Measurements from ENCODE around the gene ANKRD6.
"Not testable (repeated sequence)": the region's sequence is repeated elsewhere in the genome, so short reads cannot be mapped to it uniquely, and the experiment has no call there.

Gene ANKRD6

DNA sequence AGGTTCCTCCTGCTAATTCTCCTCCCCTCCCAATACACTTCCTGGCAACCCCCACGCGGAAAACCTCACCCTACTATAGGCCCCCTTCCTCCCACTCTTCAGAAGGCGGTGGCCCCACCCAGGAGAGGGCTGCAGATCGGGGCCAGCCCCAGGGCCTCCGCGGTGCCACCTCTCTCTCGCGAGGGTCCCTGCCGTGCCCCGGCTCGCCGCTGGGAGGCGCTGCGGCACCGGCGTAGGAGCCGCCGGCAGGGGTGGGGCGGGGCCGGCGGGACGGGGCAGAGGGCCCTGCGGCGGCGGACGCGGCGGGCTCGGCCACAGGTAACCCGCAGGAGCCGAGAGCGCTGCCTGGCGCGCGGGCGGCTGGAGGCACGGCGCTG, at the start of gene ANKRD6:
Gene ANKRD6 (plus strand): TSS at position 278 of the 377 bp plus-strand sequence. CDS start 133,825 bp downstream, outside the sequence.
- peak; percentile 53 for DNase-seq (ENCODE audit: low spot score)

DNA sequence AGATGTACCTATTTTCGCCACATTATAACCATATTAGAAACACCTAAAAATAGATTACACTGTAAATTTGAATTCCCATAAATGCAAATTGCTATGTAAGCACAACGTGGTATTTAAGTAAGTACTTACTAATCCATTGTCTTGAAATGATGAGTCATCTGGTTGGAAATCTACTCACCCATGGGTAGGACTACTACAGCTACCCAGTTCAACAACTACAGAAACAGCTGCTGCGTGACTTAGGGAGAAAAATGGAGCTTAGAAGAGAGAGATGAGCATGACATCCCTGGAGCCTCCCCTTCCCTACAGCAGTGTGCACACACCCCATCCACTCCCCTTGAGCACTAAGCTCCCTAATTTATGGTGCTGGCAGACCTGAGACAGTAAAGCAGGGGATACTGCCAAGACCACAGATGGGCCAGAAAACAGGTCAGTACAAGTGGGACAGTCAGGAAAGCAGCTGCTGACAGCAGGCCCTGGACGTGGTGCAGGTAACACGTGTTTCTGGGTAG, 47.7 kb upstream of the ANKRD6 start:
- peak; percentile 98 for DNase-seq (ENCODE audit: low spot score)

DNA sequence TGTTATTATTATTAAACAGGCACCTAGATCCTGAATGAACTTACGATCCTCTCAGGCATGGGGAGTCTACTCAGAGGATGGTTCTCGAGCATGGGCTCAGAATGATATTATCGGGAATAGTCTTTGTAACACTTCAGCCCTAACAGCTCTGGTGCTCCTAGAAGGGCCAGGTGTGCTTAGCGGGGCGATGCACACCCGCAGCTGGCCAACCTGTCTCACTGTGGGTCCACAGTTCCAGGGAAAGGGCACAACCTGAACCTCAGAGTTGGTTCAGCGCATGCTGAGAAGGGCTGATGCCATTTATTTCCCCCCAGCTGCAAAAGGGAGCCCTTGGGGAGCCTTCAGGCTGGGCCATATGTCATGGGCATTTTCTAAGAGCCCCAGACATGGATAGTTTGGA, 47.1 kb upstream of the ANKRD6 start:
- no peak for DNase-seq (ENCODE audit: low spot score)

DNA sequence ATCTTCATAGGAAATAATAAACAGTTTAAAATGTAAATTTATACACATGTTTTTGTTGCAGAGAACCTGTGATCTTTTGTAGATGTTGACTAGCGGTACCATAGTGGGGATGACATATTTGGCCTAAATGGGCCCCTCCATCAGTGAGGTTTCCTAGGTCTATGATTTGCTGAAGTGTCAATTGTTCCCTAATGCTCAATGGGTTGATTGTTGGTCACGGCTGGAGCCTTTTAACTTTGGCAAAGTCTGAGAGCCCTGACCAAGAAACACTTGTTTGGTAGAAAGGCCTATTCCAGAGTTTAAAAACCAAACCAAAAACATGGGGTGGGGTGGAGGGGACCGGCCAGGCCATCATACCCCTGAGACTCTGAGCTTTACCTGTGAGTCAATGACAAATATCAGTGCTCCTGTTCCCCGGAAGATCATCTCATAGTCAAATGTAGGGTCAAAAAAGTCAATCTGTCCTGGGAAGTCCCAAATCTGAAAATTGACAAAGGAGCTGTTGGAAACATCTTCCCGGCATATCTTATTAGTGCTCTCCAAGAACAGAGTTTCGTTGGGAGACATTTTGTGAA, 45.9 kb upstream of the ANKRD6 start:
- DNase-seq (ENCODE audit: low spot score) = no peak

DNA sequence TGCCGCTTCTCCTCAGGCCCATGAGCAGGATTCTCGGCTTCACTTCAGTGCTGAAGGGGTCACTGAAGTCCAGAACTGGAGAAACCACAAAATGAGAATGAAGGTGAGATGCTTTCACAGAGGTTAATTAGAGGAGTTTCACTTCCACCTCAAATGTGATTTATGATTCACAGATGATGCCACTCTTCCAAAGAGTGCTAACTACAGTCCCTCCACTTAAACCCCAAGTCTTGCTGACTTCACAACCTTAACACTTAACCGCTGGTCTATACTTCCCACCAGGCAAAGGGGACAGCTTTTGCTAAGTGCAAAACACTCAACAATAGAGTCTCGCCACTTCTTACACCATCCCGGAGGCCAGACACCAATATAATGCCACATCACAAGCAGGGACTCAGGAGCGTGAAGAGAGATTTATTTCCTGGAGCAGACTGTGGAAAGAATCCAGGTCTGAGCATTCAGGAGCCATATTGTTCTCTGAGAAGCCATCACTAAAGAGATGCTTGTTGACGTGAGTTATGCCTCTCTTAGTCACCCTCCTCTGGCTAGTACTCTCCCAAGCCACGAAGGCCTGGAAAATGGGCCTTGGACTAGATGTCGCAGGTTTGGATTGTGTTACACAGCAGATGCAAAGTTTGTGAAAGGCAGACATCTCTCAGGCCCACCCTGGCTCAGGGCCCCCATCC, 45.3 kb upstream of the ANKRD6 start:
- DNase-seq (ENCODE audit: low spot score) = no peak

DNA sequence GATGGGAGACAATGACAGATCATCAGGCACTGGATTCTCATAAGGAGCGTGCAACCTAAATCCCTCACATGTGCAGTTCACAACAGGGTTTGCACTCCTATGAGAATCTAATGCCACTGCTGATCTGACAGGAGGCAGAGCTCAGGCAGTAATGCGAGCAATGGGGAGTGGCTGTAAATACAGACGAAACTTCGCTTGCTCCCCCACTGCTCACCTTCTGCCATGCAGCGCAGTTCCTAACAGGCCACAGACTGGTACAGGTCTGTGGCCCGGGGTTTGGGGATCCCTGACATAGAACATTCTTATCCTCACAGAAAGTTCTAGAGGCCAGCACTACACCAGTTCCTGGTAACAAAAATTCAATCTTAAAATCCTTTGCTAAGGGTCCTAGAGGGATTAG, 44.1 kb upstream of the ANKRD6 start:
- peak; percentile 64 for DNase-seq (ENCODE audit: low spot score)

DNA sequence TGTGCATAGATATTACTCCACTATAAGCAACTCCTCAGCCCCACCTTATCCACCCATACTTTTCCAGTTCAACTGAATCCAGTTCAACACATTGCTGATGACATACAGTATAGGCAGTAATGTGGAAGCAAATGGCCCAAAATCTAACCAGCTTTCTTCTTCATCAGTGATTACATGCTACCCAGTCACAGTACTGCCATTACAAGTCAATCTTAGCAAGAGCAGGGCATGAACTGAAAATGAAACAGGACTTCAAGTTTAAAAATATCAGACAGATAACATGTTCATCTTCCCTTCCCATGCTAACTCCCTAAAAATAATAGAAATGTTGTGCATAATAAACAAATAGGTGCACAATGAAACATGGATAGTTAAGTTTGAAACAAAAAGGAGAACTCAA, 40.1 kb upstream of the ANKRD6 start:
- DNase-seq (ENCODE audit: low spot score) = no peak

DNA sequence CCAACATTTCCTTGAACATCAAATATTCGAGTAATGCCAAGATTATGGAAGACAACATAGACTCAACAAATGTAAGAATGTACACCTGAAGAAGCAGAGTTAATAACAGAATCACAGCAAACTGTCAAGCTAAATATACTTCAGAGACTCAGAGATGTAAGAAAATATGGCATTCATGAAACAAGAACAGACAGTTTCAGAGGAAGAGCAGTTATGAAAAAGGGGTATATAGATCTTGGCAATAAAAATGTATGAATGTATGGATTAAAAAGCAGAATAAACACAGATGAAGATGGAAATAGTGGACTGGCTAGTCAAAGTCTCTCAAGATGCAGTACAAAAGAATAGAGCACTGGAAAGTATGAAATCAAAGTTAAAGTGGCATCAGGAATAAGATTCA, 39.3 kb upstream of the ANKRD6 start:
- no peak for DNase-seq (ENCODE audit: low spot score)

DNA sequence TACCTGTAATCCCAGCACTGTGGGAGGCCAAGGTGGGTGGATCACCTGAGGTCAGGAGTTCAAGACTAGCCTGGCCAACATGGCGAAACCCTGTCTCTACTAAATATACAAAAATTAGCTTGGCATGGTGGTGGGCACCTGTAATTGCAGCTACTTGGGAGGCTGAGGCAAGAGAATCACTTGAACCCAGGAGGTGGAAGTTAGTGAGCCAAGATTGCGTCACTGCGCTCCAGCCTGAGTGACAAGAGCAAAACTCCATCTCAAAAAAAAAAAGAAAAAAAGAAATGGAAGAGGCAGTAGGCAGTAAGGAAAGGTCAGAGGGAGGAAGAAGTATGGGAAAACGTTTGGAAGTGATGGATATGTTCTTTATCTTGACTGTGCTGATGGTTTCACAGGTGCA, 35.1 kb upstream of the ANKRD6 start:
- not testable (repeated sequence) for DNase-seq (ENCODE audit: low spot score)

DNA sequence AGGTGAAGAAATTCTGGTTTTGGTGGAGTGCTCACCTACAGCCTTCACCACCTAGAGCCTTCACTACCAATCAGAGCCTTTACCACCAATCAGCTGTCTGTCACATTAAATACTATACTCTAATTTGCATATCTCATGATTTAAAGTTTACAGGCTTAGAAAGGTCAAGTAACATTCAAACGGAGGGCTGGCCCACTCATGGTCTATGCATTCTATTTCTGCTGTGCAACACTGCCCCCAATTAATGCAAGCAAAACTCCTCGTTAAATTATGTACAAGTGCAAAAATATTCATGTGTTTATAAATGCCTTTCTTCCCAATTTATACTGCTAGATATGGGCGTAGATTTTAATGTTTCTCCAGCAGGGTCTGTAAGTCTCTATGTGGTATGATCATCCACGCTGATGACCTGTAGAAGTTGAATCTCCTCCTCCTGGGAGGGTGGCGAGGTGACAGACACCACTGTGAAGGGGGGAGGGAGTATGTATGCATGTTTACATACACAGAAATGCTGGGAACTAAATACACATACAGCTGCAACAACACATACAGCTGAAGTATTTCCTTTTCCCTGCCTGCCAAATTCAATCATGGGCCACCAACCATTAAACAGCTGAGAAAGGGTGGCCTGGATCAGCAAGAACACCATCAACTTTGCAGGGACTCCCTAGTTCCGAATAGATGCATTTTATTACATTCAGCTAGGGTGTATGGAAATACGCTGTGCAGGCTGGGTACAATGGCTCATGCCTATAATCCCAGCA, 34.0 kb upstream of the ANKRD6 start:
- DNase-seq (ENCODE audit: low spot score) = no peak

DNA sequence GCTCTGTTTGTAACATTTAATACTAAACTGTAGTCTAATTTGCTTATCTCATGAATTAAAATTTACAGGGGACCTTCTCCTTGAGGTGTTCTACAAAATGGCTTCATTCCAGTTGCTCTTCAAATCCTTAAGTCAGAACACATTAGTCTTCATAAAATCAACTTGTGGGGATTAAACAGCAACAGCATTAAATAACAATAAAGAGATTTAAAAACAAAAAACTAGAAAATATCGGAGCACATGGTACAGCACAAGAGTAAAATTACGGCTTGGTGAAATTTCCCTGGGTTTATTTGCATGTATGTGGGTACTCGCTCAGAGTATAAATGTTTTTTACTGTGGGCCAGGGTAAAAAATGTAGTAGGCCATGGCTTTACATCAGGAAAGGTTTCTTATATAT, 32.9 kb upstream of the ANKRD6 start:
- no peak for DNase-seq (ENCODE audit: low spot score)

DNA sequence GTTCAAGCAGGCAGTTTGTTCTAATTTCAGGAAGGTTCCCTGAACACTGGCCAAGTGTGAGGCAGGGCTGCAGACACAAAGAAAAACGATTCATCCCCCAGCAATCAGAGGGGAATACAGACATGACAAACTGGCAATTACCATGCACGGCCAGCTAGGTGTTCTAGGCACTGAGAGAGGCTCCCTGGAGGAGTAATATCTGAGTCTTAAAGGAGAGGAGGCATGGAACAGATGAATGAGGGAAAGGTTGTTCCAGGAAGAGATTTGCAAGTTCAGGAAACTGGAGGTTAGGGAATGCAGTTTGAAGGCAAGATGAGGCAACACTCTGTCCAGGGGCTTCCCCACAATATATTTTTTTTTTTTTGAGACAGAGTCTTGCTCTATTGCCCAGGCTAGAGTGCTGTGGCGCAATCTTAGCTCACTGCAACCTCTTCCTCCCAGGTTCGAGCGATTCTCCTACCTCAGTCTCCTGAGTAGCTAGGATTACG, 32.0 kb upstream of the ANKRD6 start:
- peak; percentile 58 for DNase-seq (ENCODE audit: low spot score)

DNA sequence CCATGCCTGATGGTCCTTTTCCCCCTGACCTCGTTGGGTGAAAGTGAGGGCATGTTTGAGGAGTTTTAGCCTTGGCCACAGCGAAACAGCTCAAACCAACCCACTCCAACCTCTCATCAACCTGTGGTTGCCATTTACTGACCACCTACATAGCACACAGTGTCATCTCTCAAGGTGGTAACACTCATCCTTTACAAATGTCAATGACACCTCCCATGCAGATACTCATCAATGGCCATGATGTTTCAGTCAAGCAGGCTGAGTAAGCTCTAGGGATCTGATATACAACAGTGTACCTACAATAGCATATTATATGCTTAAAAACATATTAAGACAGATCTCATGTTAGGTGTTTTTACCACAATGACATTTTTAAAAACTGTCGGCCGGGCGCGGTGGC, 30.2 kb upstream of the ANKRD6 start:
- DNase-seq (ENCODE audit: low spot score) = no peak

DNA sequence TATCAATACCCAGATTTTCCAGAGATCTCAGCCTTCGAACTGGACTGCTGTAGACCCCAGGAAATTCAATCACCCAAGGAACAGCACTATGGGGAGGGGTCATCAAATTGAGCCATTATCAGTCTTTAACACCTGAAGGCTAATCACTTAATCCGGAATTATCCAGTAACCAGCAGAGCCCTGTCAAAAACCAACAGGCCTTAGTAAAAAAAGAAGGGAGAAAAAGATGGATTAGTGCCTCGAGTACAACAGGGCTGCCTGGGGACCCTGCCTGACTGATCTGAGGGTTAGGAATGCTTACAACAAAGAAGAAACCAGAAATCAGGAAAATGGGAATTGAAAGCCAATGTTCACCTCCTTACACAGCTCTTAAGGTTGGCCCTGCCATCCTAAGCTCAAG, 28.4 kb upstream of the ANKRD6 start:
- DNase-seq (ENCODE audit: low spot score) = no peak

DNA sequence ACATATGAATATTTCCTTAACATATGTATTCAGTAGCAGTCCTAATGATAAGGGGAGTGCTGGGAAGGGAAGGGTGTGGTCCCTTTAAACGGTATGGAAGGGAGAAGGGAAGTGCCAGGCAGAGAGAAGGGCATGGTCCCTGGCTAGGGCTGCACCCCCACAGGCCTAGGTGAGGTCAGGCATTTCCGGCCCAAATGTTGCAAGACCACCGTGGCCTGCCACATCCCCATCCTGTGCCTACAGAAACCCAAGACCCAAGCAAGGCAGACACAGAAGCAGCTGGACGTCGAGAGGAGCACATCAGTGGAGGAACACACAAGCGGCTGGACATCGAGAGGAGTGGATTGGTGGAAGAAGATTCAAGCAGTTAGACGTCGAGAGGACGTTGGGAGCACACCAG, 26.8 kb upstream of the ANKRD6 start:
- no peak for DNase-seq (ENCODE audit: low spot score)

DNA sequence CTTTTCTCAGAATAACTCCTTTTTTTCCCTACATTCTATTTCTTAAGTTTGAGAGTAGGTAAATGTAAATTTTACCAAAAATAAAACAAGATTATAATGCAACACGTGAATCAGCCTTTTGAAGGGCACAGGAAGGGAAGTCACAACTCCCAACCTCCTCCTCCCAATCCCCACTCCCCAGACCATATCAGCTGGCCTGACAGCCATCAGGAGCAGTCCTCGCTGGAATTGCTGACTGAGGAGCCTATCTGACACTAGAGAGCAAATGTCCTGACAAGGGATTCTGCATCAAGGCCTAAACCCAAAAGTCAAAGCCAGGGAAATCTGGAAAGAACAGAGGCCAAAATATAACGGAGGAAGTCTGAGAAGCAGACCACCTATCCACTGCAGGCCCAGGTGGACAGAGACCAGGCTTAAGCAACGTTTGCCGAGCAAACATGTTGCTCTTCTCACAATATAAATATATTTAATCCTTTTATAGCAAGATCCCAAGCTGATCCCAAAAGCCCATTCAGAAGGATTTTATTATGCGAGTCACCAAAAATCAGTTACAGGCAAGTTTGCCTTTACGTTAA, 23.4 kb upstream of the ANKRD6 start:
- DNase-seq (ENCODE audit: low spot score) = peak; percentile 40

DNA sequence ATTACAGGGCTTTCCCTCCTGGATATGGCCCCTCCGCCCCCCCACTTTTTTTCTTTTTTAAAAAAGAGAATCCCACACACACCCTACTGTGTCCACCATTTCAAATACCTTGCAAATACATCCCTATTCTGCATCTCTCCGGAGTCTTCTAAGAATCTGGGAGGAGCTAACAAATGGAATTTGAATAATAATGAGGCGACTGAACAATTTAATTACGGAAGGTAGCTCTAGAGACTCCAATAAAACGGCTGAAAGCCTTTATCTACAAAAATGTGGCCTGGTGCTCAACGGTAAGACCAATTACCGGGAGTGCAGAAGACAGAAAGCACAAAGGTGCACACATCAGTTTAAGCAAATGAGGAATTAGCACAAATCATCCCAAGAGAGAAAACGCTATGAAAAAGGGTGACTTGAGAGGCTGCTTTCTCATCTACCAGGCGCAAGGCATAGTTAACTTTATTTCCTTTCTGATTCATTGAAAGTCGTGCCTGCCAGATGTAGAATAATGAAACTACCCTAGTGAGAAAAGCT, 22.7 kb upstream of the ANKRD6 start:
- DNase-seq (ENCODE audit: low spot score) = no peak

DNA sequence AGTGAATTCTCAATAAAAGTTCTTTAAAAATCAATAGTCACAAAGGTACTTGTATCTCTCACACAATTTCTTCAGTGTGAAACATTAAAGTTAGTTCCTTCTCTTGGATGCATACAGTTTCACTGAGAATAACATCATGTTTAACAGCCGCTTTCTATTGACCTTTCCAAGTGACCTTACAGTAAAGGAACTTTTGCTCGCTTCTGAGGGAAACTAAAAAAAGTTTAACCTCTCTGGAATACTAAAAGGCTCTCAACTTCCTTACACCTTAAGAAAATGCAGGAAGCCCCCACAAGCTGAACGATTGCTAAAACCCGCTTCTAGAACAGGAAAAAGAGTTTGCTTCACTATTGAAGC, 22.2 kb upstream of the ANKRD6 start:
- DNase-seq (ENCODE audit: low spot score) = no peak

DNA sequence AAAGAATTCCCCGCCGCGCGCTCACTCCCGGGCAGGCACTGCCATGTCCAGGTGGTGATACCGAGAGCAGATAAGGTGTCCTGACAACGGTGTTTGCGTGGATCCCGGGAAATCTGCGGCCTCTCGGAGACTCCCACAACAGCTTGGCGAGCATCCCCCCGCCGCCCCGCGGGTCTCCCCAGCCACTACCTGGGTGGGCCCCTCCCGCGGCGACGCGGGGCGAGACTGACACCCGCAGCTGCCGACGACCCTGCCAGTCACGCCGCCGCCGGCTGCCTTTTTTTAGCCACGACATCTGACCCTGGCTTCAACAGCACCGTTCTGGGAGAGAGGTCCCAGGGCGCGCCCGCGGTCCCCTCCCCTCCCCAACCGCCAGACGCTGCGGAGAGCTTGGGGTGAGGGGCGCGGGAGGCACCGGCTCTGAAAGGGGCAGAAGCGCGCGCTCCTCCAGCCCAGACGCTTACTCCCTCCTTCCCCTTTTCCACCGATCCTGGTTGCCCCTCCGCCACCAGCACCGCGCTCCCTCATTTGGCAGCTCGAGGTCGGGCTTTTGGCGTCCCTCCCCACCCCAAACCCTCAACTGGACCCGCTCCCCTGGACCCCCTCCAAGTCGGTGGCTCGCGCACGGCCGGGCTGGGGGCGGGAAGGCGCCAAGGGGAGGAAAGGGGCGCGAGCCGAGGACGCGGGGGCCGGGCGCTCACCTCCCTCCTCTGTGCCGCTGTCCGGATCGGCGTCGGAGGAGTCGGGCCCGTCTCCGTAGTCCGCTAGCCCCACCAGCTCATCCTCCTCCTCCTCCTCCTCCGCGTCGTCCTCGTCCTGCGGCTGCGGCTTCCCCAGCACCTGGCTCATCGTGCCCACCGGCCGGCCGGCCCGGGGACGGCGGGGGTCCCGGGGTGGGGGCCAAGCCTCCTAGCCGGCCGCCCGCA, 21.5 kb upstream of the ANKRD6 start:
- DNase-seq (ENCODE audit: low spot score) = peak; percentile 60

DNA sequence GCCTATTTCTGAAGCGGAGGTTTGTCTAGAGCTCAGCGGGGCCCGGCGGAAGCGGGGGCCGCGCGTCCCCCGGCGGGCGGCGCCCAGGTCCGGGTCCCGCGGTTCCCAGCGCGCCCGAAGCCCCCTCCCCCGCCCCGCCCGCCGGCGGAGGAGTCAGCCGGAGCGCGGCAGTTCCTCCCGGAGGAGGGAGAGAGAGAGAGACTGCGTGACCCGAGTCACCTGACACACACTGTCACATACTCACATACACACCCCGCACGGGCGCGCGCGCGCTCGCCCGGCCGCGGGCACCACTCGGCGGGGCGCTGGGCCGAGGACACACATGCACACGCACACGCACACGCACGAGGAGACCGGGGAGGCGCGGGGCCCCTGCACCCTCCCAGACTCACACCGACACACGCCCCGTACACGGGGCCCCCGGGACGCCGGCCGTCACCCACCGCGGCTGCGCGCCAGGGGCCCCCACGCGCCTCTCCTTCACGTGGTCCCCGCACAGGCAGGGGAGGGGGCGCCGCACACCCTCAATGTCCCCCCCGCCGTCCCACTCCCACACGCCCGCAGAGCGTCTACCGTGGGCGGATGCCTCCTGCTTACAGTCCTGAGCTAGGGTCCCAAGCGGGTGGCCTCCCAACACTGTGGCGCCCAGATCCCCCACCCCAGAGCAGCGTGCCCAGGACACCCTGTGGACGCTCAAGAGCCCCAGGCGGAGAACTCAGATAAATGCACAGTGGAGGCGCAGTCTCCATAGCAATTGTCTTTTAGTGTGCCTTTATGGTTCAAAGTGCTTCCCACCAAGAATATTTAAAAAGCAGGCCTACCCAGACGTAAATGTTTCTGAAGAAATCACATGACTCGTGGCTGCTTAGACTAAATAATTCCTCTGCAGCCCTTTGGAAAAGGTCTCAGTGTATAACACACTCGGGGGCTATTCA, 20.6 kb upstream of the ANKRD6 start, which contains the start of gene RRAGD:
Gene RRAGD (minus strand): TSS at position 203 of the 935 bp plus-strand sequence. CDS start 280 bp downstream, outside the sequence.
- peak; percentile 84 for DNase-seq (ENCODE audit: low spot score)
